Neural progenitor cell (in vitro differentiated cells): Measurements from ENCODE around the gene PLCD3.

Experiments
- EZH2 ChIP-seq: fragments of 200-600 bp; sonication (generic); IDR thresholded peaks from 2 replicates; pipeline ENCODE4 v1.6.1; 2017; ENCODE audit warnings: antibody characterized with exemption, mild to moderate bottlenecking, moderate library complexity
- TF ChIP-seq, protein P1 (sequence below): fragments of 200-600 bp; sonication (generic); IDR thresholded peaks from 2 replicates; pipeline ENCODE4 v1.5.1; 2017; ENCODE audit warnings: antibody characterized with exemption, mild to moderate bottlenecking

GRCh38 chr17:45171338-45172231 is 39.3 kb upstream of the PLCD3 start:
- TF ChIP-seq, protein P1, sequence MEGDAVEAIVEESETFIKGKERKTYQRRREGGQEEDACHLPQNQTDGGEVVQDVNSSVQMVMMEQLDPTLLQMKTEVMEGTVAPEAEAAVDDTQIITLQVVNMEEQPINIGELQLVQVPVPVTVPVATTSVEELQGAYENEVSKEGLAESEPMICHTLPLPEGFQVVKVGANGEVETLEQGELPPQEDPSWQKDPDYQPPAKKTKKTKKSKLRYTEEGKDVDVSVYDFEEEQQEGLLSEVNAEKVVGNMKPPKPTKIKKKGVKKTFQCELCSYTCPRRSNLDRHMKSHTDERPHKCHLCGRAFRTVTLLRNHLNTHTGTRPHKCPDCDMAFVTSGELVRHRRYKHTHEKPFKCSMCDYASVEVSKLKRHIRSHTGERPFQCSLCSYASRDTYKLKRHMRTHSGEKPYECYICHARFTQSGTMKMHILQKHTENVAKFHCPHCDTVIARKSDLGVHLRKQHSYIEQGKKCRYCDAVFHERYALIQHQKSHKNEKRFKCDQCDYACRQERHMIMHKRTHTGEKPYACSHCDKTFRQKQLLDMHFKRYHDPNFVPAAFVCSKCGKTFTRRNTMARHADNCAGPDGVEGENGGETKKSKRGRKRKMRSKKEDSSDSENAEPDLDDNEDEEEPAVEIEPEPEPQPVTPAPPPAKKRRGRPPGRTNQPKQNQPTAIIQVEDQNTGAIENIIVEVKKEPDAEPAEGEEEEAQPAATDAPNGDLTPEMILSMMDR: no peak
- TF ChIP-seq EZH2: no peak
